Fibroblast of skin of left biceps (primary cell): ENCODE data around the gene DAZAP1.

ENCODE experiments used
- DNase-seq, 2 experiments: peaks; one replicate each; pipeline ENCODE4 v3.0.0-alpha.2; 2013; ENCODE audit warnings: low read depth in 2 of 2

The DAZAP1 gene

DNA sequence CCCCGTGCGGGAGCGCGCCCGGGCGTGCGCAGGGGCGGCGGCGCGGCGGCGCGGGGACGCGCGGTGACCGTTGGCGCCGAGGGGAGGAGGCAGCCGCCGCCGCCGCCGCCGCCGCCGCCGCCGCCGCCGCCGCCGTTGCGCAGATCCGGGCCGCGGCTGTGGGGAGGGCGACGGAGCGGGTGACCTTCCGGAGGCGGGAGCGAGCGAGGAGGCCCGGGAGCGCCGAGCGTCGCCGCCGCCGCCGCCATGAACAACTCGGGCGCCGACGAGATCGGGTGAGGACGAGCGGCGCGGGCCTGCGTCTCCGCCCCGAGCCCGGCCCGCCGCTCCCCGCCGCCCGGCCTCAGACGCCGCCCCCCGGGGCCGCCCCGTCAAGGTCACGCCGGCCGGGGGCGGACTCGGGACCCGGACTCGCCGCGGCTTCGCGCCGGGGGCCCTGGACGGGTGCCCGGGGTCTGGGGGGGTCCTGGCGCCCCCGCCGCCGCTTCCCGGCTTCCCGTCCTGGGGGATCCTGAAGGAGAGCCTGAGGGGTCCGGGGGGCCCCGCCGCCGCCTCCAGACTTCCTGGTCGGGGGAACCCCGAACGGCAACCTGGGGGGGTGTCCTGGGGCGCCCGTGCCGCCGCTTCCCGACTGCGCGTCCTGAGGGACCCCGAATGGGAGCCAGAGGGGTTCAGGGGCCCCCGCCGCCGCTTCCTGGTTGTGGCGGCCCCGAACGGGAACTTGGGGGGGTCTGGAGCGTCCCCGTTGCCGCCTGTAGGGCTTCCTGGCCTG is at the start of gene DAZAP1:
TSS of gene DAZAP1 (plus strand) at position 59 of the 772 bp plus-strand sequence. CDS start at position 247, 188 bp downstream.
- DNase-seq = no peak

- no peak for DNase-seq
Observed at GRCh38 chr19:1360126-1360817, 47.1 kb upstream of the DAZAP1 start.

DNA sequence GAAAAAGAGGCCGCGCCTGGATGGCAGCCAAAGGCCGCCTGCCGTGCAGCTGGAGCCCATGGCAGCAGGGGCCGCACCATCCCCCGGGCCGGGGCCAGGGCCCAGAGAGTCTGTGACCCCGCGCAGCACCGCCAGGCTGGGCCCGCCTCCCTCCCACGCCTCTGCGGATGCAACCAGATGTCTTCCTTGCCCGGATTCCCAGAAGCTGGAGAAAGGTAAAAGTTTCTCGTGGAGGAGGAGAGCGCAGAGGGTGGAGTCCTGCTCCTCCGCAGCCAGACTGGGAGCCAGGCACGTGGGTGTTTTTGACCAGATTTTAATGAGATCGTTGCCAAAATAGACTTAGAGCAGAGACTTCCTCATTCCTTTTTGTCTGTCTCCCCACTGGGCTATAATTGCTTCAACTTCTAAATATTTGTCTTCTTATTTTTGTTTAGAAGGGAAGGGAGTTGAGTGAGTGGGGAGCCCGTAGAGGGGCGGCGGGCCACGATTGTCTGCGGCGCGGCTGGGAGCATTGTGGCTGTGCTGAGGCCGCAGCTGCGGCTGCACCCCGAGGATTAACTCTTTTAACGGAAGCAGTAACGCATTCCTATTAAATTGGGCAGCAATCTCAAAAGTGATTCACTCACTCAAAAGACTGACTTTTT is 46.4 kb upstream of the DAZAP1 start:
- DNase-seq = peak; percentile 60 to 63

- peak; percentile 38 to 54 for DNase-seq
Observed at GRCh38 chr19:1361601-1362386, 45.6 kb upstream of the DAZAP1 start.

DNA sequence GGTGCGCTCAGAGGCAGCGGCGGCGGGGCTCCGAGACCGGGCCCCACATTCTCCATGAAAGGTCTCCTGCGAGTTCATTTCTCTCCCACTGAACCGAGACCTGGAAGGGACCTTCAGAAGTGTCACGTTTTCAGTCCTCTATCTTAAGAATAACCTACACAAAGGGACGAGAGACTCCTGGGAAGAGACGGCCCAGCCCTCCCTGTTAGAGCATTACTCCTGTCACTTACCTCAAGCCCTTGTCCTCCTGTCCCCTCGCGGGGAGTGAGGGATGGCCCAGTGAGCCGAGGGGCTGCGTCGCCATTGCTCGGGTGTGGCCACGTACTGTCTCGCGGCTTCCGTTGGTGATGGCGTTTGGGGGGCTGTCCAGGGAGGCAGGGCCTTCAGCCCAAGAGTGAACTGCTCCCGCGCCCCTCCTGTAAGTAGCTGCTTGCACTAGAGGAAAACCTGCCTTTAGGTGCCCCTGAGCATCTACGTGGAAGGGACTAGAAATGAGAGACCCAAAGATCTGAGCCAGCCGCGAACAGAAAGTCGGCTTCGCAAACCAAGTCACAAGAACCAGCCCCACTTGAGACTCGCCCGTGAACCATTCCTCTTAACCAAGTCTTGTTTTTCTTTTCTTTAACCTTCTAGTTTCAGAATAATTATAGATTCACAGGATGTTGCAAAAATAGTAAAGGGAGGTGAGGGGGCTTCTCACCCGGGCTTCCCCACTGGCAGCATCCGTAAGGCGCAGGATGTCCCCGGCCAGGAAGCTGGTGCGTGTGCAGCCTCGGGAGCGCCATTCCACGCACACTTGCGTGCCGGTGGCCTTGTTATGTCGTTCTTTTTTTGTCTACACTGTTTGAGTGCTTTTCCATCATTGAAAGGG is 44.8 kb upstream of the DAZAP1 start:
- no peak for DNase-seq

GRCh38 chr19:1363599-1363998 is 43.8 kb upstream of the DAZAP1 start:
- no peak for DNase-seq

GRCh38 chr19:1364070-1364704 is 43.2 kb upstream of the DAZAP1 start:
- no peak for DNase-seq

DNA sequence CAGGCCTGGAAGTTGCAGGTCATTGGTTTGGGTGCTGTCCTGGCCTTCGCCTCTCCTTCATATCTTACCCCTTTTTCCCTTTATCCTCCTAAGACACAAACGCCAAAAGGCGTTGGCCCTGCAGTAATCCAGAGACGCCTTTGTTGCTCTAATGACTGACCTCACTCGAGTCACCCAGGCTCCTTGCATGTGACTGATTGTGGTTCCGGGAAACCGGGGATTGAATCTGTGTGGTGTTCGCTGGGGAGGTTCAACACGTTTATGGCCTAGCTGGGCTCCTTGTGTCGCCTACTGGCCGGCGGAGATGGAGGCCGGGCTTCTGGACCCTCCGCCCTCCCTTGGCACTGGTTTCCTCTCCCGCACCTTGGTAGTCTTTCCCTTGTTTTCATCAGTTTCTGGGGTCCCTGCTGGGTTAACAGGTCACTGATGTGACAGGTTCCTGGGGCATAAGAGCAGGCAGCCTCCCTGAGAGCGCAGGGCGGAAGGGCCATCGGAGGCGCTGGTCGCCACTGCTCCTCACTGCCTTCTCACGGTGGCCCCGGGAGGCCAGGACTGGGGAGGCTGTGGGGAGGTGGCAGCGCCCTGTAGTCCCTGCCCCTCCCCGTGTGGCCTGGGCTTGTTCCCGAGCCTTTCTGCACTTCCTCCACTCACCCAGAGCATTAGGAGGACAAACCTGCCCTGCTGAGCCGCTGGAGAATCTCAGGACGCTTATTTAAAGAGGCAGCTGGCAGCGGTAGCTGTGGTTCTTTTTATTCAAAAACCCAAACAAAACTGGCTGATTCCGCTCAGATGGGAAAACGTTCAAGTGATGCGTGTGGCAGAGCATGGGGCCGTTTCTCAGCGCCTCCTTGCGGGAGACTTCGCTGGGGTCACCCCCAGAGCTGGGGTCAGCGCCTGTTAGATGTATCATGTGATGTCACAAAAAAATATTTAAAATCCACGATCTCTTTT is 41.8 kb upstream of the DAZAP1 start:
- DNase-seq = no peak

- no peak for DNase-seq
Observed at GRCh38 chr19:1366296-1366695, 41.1 kb upstream of the DAZAP1 start.

DNA sequence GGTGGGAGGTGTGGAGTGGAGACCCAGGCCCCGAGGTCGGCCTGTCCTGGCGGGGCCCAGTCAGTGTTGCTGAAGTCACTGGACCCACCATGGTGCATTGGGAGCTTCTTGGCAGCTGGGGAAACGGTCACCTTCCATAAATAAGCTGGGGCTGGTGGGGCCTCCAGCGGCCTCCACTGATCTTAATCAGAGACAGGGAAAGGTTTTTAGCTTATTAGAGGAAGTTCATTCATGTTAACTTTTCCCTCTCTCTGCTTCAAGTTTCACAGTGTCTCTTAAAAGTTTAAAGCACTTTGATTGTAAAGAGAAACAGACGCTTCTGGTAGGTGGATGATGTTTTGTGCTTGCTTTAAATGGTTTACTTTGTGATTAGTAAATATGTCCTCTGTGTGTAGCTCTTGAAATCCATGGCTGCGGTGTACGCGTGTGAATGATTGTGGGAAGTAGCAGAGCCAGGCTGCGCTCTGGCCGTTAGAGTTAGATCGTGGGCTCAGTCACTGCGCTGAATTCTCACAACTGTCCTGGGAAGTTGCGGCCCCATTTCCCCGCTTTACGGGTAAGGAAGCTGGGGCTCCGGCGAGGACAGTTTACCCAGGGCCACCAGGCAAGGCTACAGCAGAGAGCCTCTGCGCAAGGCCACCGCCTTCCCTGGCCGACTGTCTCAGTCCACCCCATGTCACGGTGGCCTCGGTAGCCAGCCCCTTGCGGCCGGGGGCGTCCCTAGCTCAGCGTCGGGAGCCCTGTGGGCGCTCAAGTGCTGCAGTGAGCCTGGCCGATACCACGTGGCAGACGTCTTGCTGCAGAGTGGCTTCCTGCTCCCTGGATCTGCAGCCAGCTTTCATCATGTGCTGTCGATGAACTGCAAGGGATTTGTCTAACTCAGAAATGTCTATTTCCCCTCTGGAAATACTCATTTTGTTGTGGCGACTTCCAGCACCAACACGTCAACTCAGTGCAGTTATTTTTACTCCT is 40.2 kb upstream of the DAZAP1 start:
- DNase-seq = no peak

DNA sequence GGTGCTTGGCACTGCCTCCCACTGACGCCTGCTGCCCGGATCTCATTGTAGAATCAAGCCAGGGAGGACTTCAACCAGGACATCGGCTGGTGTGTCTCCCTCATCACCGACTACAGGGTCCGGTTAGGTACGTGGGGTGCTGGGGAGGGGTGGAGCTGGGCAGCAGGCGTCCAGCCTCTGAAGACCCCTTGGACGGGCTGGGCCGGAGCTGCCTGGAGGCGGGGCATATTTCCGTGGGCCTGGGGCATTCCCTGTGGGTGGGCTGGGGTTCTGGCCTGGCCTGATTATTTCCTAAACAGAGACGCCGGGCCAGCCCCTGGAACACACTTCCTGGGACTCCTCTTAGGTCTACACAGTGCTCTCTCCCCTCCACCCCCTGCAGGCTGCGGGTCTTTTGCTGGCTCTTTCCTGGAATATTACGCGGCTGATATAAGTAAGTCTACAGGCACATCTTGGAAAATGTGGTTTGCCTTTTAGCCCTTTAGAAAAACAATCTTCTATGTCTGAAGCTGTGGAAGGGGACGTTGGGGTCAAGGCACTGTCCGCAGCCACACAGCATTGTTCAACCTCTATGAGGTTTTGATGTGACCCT is 38.1 kb upstream of the DAZAP1 start:
- no peak for DNase-seq

DNA sequence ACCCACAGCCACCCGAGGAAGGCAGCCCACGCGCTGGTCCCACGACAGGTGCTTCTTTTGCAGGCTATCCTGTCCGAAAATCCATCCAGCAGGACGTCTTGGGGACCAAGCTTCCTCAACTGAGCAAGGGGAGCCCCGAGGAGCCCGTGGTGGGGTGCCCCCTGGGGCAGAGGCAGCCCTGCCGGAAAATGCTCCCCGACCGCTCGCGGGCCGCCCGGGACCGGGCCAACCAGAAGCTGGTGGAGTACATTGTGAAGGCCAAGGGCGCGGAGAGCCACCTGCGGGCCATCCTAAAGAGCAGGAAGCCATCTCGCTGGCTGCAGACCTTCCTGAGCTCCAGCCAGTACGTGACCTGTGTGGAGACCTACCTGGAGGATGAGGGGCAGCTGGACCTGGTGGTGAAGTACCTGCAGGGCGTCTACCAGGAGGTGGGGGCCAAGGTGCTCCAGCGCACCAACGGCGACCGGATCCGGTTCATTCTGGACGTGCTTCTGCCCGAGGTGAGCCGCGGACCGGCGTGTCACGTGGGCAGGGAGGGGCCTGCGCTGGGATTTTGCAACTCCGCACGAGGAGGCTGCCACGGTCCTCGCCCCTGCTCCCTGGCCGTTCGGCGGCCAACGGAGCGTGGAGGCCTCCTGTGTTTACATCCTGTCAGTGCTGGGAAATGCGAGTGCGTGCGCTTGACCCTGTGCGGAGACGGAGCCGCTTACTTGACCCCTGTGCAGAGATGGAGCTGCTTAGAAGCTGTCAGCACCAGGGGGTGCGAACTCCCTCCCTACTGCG is 36.6 kb upstream of the DAZAP1 start:
- DNase-seq = no peak

DNA sequence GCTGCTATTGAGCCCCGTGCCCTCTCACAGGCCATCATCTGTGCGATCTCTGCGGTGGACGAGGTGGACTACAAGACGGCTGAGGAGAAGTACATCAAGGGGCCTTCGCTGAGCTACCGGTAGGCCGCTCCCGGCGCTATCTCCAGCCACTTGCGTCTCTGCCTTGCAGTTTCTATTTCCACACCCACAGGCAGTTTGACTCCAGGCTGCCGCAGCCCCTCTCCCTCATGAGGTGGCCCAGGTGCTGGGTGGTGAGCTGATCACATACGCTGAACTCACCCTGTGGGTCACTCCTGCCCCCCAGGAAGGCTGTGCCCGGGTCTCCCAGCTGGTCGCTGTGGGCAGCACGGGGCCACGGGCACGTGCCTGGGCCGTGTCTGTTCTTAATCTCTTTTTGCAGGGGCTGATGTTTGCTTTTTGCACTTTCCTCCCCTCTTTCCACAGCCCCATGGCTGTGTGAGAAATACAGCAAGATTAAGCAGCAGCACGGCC is 34.3 kb upstream of the DAZAP1 start:
- no peak for DNase-seq

GRCh38 chr19:1373534-1374249 is 33.7 kb upstream of the DAZAP1 start:
- DNase-seq = no peak

DNA sequence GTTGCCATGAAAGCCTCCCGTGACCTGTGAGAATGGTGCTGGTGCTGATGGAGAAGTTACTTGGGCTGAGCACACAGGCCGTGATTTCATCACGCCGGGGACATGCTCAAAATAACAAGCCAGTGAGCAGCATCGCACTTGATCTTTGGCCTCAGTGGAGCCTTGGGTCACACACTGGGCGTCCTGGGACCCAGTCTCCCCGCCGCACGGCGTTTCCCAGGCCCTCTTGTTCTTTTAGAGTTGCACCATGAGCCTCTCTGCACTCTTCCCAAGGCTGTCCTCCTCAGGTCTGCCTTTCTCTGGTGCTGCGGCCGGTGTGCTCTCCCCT is 33.2 kb upstream of the DAZAP1 start:
- DNase-seq = no peak

- DNase-seq = no peak
Observed at GRCh38 chr19:1376415-1376805, 31.0 kb upstream of the DAZAP1 start.
